ENCODE data around the gene GPC3. TPM values are rescaled to one million over a fixed set of nuclear protein-coding genes. Genes with fewer than 3 reads are reported as not detected.

GPC3 gene
- total RNA-seq, 1 experiment from 2014 or later: not detected

- H3K9ac ChIP-seq (ENCODE audit: low read length): no peak overlapping the region
- H3K79me2 ChIP-seq (ENCODE audit: low read length): no peaks in the 10 kb centered on the region
- no peaks in the 10 kb centered on the region for H3K4me1 ChIP-seq (ENCODE audit: low read length)
- H3K4me3 ChIP-seq (ENCODE audit: low read length): no peak overlapping the region
- DNase-seq: no peak
- H4K20me1 ChIP-seq (ENCODE audit: insufficient read depth, low read depth, low read length): no peaks in the 10 kb centered on the region
- no peak overlapping the region for H2AFZ ChIP-seq (ENCODE audit: low read length)
- no peaks in the 10 kb centered on the region for H3K27me3 ChIP-seq (ENCODE audit: low read length)
- no peaks in the 10 kb centered on the region for H3K9me2 ChIP-seq (replicated peaks; ENCODE audit: insufficient read depth, low read length)
- H3K36me3 ChIP-seq (ENCODE audit: insufficient read depth, low read length): no peaks in the 10 kb centered on the region
- H3K27ac ChIP-seq (ENCODE audit: low read length): no peak overlapping the region
- H3K9me3 ChIP-seq (ENCODE audit: low read length): no peaks in the 10 kb centered on the region
- no peak overlapping the region for H3K4me2 ChIP-seq (ENCODE audit: low read depth, low read length, poor library complexity, severe bottlenecking)
Measured at GRCh38 chrX:133916984-133917722, 68.2 kb downstream of the GPC3 start.

GRCh38 chrX:133913658-133914388, 71.6 kb downstream of the GPC3 start:
- Histone ChIP-seq H3K27ac (ENCODE audit: low read length) (no peak overlapping the region), H2AFZ (ENCODE audit: low read length) (no peak overlapping the region), H3K4me3 (ENCODE audit: low read length) (no peak overlapping the region), H3K27me3 (ENCODE audit: low read length) (no peaks in the 10 kb centered on the region), H3K9me2 (replicated peaks; ENCODE audit: insufficient read depth, low read length) (no peaks in the 10 kb centered on the region), H3K4me2 (ENCODE audit: low read depth, low read length, poor library complexity, severe bottlenecking) (no peak overlapping the region), H3K4me1 (ENCODE audit: low read length) (no peaks in the 10 kb centered on the region), H3K79me2 (ENCODE audit: low read length) (no peaks in the 10 kb centered on the region), H3K9me3 (ENCODE audit: low read length) (no peaks in the 10 kb centered on the region), H4K20me1 (ENCODE audit: insufficient read depth, low read depth, low read length) (no peaks in the 10 kb centered on the region), H3K9ac (ENCODE audit: low read length) (no peak overlapping the region), H3K36me3 (ENCODE audit: insufficient read depth, low read length) (no peaks in the 10 kb centered on the region)
- DNase-seq: no peak

- Histone ChIP-seq H3K9me2 (replicated peaks; ENCODE audit: insufficient read depth, low read length) (no peaks in the 10 kb centered on the region), H2AFZ (ENCODE audit: low read length) (no peak overlapping the region), H3K27me3 (ENCODE audit: low read length) (no peaks in the 10 kb centered on the region), H3K36me3 (ENCODE audit: insufficient read depth, low read length) (no peaks in the 10 kb centered on the region), H3K4me3 (ENCODE audit: low read length) (no peak overlapping the region), H4K20me1 (ENCODE audit: insufficient read depth, low read depth, low read length) (no peaks in the 10 kb centered on the region), H3K9ac (ENCODE audit: low read length) (no peak overlapping the region), H3K4me2 (ENCODE audit: low read depth, low read length, poor library complexity, severe bottlenecking) (no peak overlapping the region), H3K79me2 (ENCODE audit: low read length) (no peaks in the 10 kb centered on the region), H3K9me3 (ENCODE audit: low read length) (no peaks in the 10 kb centered on the region), H3K27ac (ENCODE audit: low read length) (no peak overlapping the region), H3K4me1 (ENCODE audit: low read length) (no peaks in the 10 kb centered on the region)
- no peak for DNase-seq
Measured at GRCh38 chrX:133913009-133913408, 72.4 kb downstream of the GPC3 start.

- no peaks in the 10 kb centered on the region for H3K9me2 ChIP-seq (replicated peaks; ENCODE audit: insufficient read depth, low read length)
- H3K27ac ChIP-seq (ENCODE audit: low read length): no peak overlapping the region
- no peaks in the 10 kb centered on the region for H3K4me1 ChIP-seq (ENCODE audit: low read length)
- H3K4me2 ChIP-seq (ENCODE audit: low read depth, low read length, poor library complexity, severe bottlenecking): no peak overlapping the region
- H3K9me3 ChIP-seq (ENCODE audit: low read length): no peaks in the 10 kb centered on the region
- no peaks in the 10 kb centered on the region for H3K79me2 ChIP-seq (ENCODE audit: low read length)
- H3K4me3 ChIP-seq (ENCODE audit: low read length): no peak overlapping the region
- no peaks in the 10 kb centered on the region for H4K20me1 ChIP-seq (ENCODE audit: insufficient read depth, low read depth, low read length)
- DNase-seq: no peak
- H2AFZ ChIP-seq (ENCODE audit: low read length): no peak overlapping the region
- no peaks in the 10 kb centered on the region for H3K36me3 ChIP-seq (ENCODE audit: insufficient read depth, low read length)
- no peaks in the 10 kb centered on the region for H3K27me3 ChIP-seq (ENCODE audit: low read length)
- no peak overlapping the region for H3K9ac ChIP-seq (ENCODE audit: low read length)
Measured at GRCh38 chrX:133911825-133912495, 73.4 kb downstream of the GPC3 start.

GRCh38 chrX:133910539-133910938, 74.9 kb downstream of the GPC3 start:
- DNase-seq: no peak
- no peak overlapping the region for H3K9ac ChIP-seq (ENCODE audit: low read length)
- no peak overlapping the region for H3K4me2 ChIP-seq (ENCODE audit: low read depth, low read length, poor library complexity, severe bottlenecking)
- no peaks in the 10 kb centered on the region for H3K36me3 ChIP-seq (ENCODE audit: insufficient read depth, low read length)
- H3K9me3 ChIP-seq (ENCODE audit: low read length): no peaks in the 10 kb centered on the region
- H3K27ac ChIP-seq (ENCODE audit: low read length): no peak overlapping the region
- no peak overlapping the region for H3K4me3 ChIP-seq (ENCODE audit: low read length)
- H3K9me2 ChIP-seq (replicated peaks; ENCODE audit: insufficient read depth, low read length): no peaks in the 10 kb centered on the region
- no peaks in the 10 kb centered on the region for H4K20me1 ChIP-seq (ENCODE audit: insufficient read depth, low read depth, low read length)
- H3K27me3 ChIP-seq (ENCODE audit: low read length): no peaks in the 10 kb centered on the region
- H3K4me1 ChIP-seq (ENCODE audit: low read length): no peaks in the 10 kb centered on the region
- H2AFZ ChIP-seq (ENCODE audit: low read length): no peak overlapping the region
- no peaks in the 10 kb centered on the region for H3K79me2 ChIP-seq (ENCODE audit: low read length)

GRCh38 chrX:133909888-133910287, 75.5 kb downstream of the GPC3 start:
- Histone ChIP-seq H3K9me2 (replicated peaks; ENCODE audit: insufficient read depth, low read length) (no peaks in the 10 kb centered on the region), H3K9me3 (ENCODE audit: low read length) (no peaks in the 10 kb centered on the region), H3K4me2 (ENCODE audit: low read depth, low read length, poor library complexity, severe bottlenecking) (no peak overlapping the region), H3K4me3 (ENCODE audit: low read length) (no peak overlapping the region), H3K4me1 (ENCODE audit: low read length) (no peaks in the 10 kb centered on the region), H3K36me3 (ENCODE audit: insufficient read depth, low read length) (no peaks in the 10 kb centered on the region), H2AFZ (ENCODE audit: low read length) (no peak overlapping the region), H4K20me1 (ENCODE audit: insufficient read depth, low read depth, low read length) (no peaks in the 10 kb centered on the region), H3K79me2 (ENCODE audit: low read length) (no peaks in the 10 kb centered on the region), H3K27ac (ENCODE audit: low read length) (no peak overlapping the region), H3K27me3 (ENCODE audit: low read length) (no peaks in the 10 kb centered on the region), H3K9ac (ENCODE audit: low read length) (no peak overlapping the region)
- no peak for DNase-seq

GRCh38 chrX:133908223-133908955, 77.0 kb downstream of the GPC3 start:
- Histone ChIP-seq H2AFZ (ENCODE audit: low read length) (no peak overlapping the region), H3K27me3 (ENCODE audit: low read length) (no peaks in the 10 kb centered on the region), H3K27ac (ENCODE audit: low read length) (no peak overlapping the region), H3K36me3 (ENCODE audit: insufficient read depth, low read length) (no peaks in the 10 kb centered on the region), H3K9me3 (ENCODE audit: low read length) (no peaks in the 10 kb centered on the region), H3K4me1 (ENCODE audit: low read length) (no peaks in the 10 kb centered on the region), H3K9ac (ENCODE audit: low read length) (no peak overlapping the region), H3K4me2 (ENCODE audit: low read depth, low read length, poor library complexity, severe bottlenecking) (no peak overlapping the region), H3K79me2 (ENCODE audit: low read length) (no peaks in the 10 kb centered on the region), H3K4me3 (ENCODE audit: low read length) (no peak overlapping the region), H3K9me2 (replicated peaks; ENCODE audit: insufficient read depth, low read length) (no peaks in the 10 kb centered on the region), H4K20me1 (ENCODE audit: insufficient read depth, low read depth, low read length) (no peaks in the 10 kb centered on the region)
- DNase-seq: no peak

- Histone ChIP-seq H3K4me3 (ENCODE audit: low read length) (no peak overlapping the region), H3K27ac (ENCODE audit: low read length) (no peak overlapping the region), H3K4me2 (ENCODE audit: low read depth, low read length, poor library complexity, severe bottlenecking) (no peak overlapping the region), H4K20me1 (ENCODE audit: insufficient read depth, low read depth, low read length) (no peaks in the 10 kb centered on the region), H3K36me3 (ENCODE audit: insufficient read depth, low read length) (no peaks in the 10 kb centered on the region), H2AFZ (ENCODE audit: low read length) (no peak overlapping the region), H3K27me3 (ENCODE audit: low read length) (no peaks in the 10 kb centered on the region), H3K79me2 (ENCODE audit: low read length) (no peaks in the 10 kb centered on the region), H3K9me3 (ENCODE audit: low read length) (no peaks in the 10 kb centered on the region), H3K9me2 (replicated peaks; ENCODE audit: insufficient read depth, low read length) (no peaks in the 10 kb centered on the region), H3K9ac (ENCODE audit: low read length) (no peak overlapping the region), H3K4me1 (ENCODE audit: low read length) (no peaks in the 10 kb centered on the region)
- DNase-seq: no peak
Measured at GRCh38 chrX:133907606-133908005, 77.8 kb downstream of the GPC3 start.
